GM23248 (cell line): ENCODE results near the gene SLC4A5. TPM values are rescaled to one million over a fixed set of nuclear protein-coding genes. Genes with fewer than 3 reads are reported as not detected.
"Not testable (repeated sequence)": the region's sequence is repeated elsewhere in the genome, so short reads cannot be mapped to it uniquely, and the experiment has no call there.

ENCODE experiments used
- DNase-seq: peaks from one replicate; pipeline ENCODE4 v3.0.0-alpha.2; 2015
- H2AFZ ChIP-seq: fragments of 200-600 bp; sonication (generic); 2 replicates; pipeline ENCODE4 v1.6.1; 2016; ENCODE audit warnings: antibody characterized with exemption
- H3F3A ChIP-seq: fragments of 200-600 bp; sonication (generic); 2 replicates; pipeline ENCODE4 v1.6.1; 2016; ENCODE audit warnings: mild to moderate bottlenecking, antibody characterized with exemption, mixed run types; ENCODE audit not compliant: insufficient read depth
- H3K27ac ChIP-seq: fragments of 200-600 bp; sonication (generic); 2 replicates; pipeline ENCODE4 v1.5.1; 2016; ENCODE audit warnings: mild to moderate bottlenecking
- H3K27me3 ChIP-seq: fragments of 200-600 bp; sonication (generic); replicated peaks from 2 replicates; pipeline ENCODE4 v1.6.1; 2016; ENCODE audit warnings: mild to moderate bottlenecking; ENCODE audit not compliant: insufficient read depth
- H3K36me3 ChIP-seq: fragments of 200-600 bp; sonication (generic); 2 replicates; pipeline ENCODE4 v1.6.1; 2016; ENCODE audit warnings: low read depth, mild to moderate bottlenecking
- H3K4me1 ChIP-seq: fragments of 200-600 bp; sonication (generic); 2 replicates; pipeline ENCODE4 v1.6.1; 2016; ENCODE audit warnings: mild to moderate bottlenecking; ENCODE audit not compliant: insufficient read depth
- H3K4me2 ChIP-seq: fragments of 200-600 bp; sonication (generic); one replicate; pipeline ENCODE4 v1.6.1; 2016; ENCODE audit warnings: mild to moderate bottlenecking; ENCODE audit not compliant: unreplicated experiment
- H3K4me3 ChIP-seq: fragments of 200-600 bp; sonication (generic); 2 replicates; pipeline ENCODE4 v1.5.1; 2016; ENCODE audit warnings: mild to moderate bottlenecking
- H3K79me2 ChIP-seq: fragments of 200-600 bp; sonication (generic); 2 replicates; pipeline ENCODE4 v1.6.1; 2016; ENCODE audit warnings: mild to moderate bottlenecking; ENCODE audit not compliant: insufficient read depth
- H3K9ac ChIP-seq: fragments of 200-600 bp; sonication (generic); 2 replicates; pipeline ENCODE4 v1.6.1; 2016; ENCODE audit warnings: mild to moderate bottlenecking
- H3K9me2 ChIP-seq: fragments of 200-600 bp; sonication (generic); 2 replicates; pipeline ENCODE4 v1.6.1; 2016; ENCODE audit warnings: mixed run types, mild to moderate bottlenecking, moderate library complexity; ENCODE audit not compliant: insufficient read depth
- H3K9me3 ChIP-seq: fragments of 200-600 bp; sonication (generic); one replicate; pipeline ENCODE4 v1.6.1; 2017; ENCODE audit warnings: low read depth
- H4K20me1 ChIP-seq: fragments of 200-600 bp; sonication (generic); 2 replicates; pipeline ENCODE4 v1.6.0; 2016; ENCODE audit not compliant: insufficient read depth
- EZH2 ChIP-seq: fragments of 200-600 bp; sonication (generic); IDR thresholded peaks from 2 replicates; pipeline ENCODE4 v1.6.1; 2018; ENCODE audit warnings: antibody characterized with exemption, mild to moderate bottlenecking; ENCODE audit not compliant: insufficient read depth, poor library complexity, severe bottlenecking
- EZH2phosphoT487 ChIP-seq: fragments of 200-600 bp; sonication (generic); IDR thresholded peaks from 2 replicates; pipeline ENCODE4 v1.6.1; 2018; ENCODE audit warnings: antibody characterized with exemption, moderate library complexity, mild to moderate bottlenecking, low read depth; ENCODE audit not compliant: insufficient read depth
- WGBS, 2 experiments: methylation state at CpG; one replicate each; pipeline ENCODE4 v1.1.6; 2015 to 2017; ENCODE audit warnings: low lambda C conversion rate in 2 of 2, low coverage in 1 of 2; ENCODE audit errors: missing lambda C conversion rate in 2 of 2; 5-methylcytosine and 5-hydroxymethylcytosine counted together
- in situ Hi-C: fragments of 300-500 bp; cut with MboI; formaldehyde crosslinking; loops from 2 replicates; pipeline ENCODE4 v1.15.0; 2020
- polyA plus RNA-seq: library from polyadenylated mRNA; unstranded; fragments of >200 nt; fragmentation: Nextera tagmentation; extraction: Ambion mirVana; gene quantifications from 2 replicates; pipeline ENCODE4 v1.2.1, GENCODE V29; 2016
- total RNA-seq: library from RNA; depleted of rRNA; stranded (reverse); fragments of >200 nt; shearing (Covaris generic); gene quantifications from 2 replicates; pipeline ENCODE4 v1.2.3, GENCODE V29; 2014

SLC4A5 gene
- total and polyA plus RNA-seq, 2 experiments from 2014 or later = 0.32 to 0.35 TPM

DNA sequence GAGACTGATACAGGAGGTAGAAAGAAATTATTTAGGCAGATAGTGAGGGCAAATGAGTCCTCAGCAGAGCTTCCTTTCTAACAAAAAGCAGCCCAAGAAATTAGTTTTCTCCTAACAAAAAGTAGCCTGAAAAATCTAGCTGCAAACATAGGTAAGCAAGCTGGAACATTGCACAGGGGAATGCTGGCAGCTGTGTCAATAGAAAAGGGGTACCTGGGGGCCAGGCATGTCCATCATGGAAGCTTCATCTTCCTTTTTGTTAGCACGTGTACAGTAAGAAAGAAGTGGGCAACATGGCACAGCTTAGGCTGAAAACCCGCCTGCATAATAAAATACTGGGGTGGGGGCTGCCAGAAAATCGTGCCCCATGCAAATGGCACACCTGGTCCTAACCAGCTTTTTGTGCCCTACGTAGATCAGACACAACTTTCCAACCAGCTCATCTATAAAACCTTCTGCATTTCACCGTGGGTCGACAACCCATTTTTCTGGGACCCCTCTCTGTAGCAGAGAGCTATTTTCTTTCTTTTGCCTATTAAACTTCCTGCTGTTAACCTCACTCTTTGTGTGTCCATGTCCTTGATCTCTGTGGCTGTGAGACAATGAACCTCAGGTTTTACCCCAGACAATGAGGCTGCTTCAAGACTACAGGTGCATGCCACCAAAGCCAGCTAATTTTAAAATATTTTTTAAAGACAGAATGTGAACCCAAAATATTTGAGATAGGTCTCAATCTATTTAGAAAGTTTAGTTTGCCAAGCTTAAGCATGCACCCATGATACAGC is 151.4 kb downstream of the SLC4A5 start:
- Histone ChIP-seq H3K27ac (no peak overlapping the region), H3K36me3 (no peaks in the 10 kb centered on the region), H3K4me1 (no peaks in the 10 kb centered on the region), H4K20me1 (no peaks in the 10 kb centered on the region), H3K9ac (no peak overlapping the region), H2AFZ (no peak overlapping the region), H3K79me2 (no peaks in the 10 kb centered on the region), H3K27me3 (no peaks in the 10 kb centered on the region; the same call in 1 of the 2 replicates), H3K9me3 (no peaks in the 10 kb centered on the region), H3K4me2 (no peak overlapping the region), H3K9me2 (no peaks in the 10 kb centered on the region), H3F3A (no peaks in the 10 kb centered on the region), H3K4me3 (no peak overlapping the region)
- in situ Hi-C loops = no loop called here
- no peak for DNase-seq
- WGBS, 2 experiments = 51 to 56% methylated on average over 6 of the region's 6 CpGs
- TF ChIP-seq EZH2 = no peak
- no peak for TF ChIP-seq EZH2phosphoT487

DNA sequence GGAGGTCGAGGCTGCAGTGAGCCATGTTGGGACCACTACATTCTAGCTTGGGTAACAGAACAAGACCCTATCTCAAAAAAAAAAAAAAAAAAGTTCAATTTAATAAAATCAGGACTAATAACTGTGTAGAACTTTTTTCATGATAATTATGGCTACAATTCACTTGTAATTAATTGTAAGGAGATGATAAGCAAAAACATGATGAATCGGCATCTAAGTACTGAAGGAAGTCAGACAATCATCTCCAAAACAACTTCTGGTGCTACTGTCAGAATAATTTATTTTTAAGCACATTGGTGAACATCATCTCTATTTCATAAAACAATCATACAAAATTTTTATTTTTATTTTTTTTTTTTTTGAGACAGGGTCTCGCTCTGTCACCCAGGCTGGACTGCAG is 154.5 kb downstream of the SLC4A5 start:
- Histone ChIP-seq H2AFZ (no peak overlapping the region), H3K4me2 (no peak overlapping the region), H3K36me3 (no peaks in the 10 kb centered on the region), H3K27me3 (no peaks in the 10 kb centered on the region; the same call in 1 of the 2 replicates), H3K79me2 (no peaks in the 10 kb centered on the region), H3K27ac (no peak overlapping the region), H3K4me1 (no peaks in the 10 kb centered on the region), H3K9me3 (no peaks in the 10 kb centered on the region), H3K9me2 (no peaks in the 10 kb centered on the region), H3F3A (no peaks in the 10 kb centered on the region), H4K20me1 (no peaks in the 10 kb centered on the region), H3K4me3 (no peak overlapping the region), H3K9ac (no peak overlapping the region)
- in situ Hi-C loops = no loop called here
- DNase-seq = no peak
- 47 to 50% methylated on average over 3 of the region's 3 CpGs for WGBS, 2 experiments
- TF ChIP-seq EZH2phosphoT487 = no peak
- no peak for TF ChIP-seq EZH2

DNA sequence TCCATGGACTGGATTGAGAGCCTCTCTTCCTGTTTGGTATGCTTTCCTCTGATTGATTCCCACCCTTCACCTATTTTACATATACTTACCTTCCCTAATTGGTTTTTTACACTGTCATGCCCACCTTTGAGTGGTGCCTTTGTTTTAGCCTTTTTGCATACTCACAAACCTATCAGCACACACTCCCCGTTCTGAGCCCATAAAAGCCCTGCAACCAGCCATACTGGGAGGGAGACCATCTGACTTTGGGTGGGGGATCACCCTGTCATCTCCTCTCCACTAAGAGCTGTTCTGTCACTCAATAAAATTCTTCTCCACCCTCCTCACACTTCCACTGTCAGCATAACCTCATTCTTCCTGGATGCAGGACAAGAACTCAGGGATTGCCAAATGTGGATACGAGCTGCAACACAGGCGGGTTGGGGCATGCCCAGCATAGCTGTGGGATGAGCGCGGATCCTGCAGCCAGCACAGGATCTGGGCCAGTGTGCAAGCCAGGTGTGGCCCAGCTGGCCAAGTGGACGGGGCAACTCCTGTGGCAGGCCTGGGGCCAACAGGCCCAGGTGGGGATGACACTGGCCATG is 155.1 kb downstream of the SLC4A5 start:
- no peak overlapping the region for H3K4me2 ChIP-seq
- H3K9ac ChIP-seq = no peak overlapping the region
- H3K4me1 ChIP-seq = no peaks in the 10 kb centered on the region
- no peak for TF ChIP-seq EZH2phosphoT487
- no peak for TF ChIP-seq EZH2
- no peaks in the 10 kb centered on the region for H3K36me3 ChIP-seq
- no peaks in the 10 kb centered on the region for H3K9me3 ChIP-seq
- H3K27me3 ChIP-seq = no peaks in the 10 kb centered on the region; the same call in 1 of the 2 replicates
- WGBS, 2 experiments = 16 to 24% methylated on average over 6 of the region's 6 CpGs
- H3K79me2 ChIP-seq = no peaks in the 10 kb centered on the region
- H3K4me3 ChIP-seq = no peak overlapping the region
- no peak overlapping the region for H2AFZ ChIP-seq
- no peaks in the 10 kb centered on the region for H3F3A ChIP-seq
- H3K9me2 ChIP-seq = no peaks in the 10 kb centered on the region
- H3K27ac ChIP-seq = no peak overlapping the region
- in situ Hi-C loops = no loop called here
- no peaks in the 10 kb centered on the region for H4K20me1 ChIP-seq
- DNase-seq = peak; percentile 83

DNA sequence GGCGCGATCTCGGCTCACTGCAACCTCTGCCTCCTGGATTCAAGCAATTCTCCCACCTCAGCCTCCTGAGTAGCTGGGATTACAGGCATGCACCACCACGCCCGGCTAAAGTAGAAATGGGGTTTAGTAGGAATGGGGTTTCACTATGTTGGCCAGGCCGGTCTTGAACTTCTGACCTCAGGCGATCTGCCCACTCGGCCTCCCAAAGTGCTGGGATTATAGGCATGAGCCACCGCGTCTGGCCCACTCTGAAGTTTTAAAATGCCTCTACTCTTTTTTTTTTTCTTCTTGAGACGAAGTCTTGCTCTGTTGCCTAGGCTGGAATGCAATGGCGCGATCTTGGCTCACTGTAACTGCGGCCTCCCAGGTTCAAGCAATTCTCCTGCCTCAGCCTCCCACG is 156.5 kb downstream of the SLC4A5 start:
- DNase-seq, in situ Hi-C loops, H3F3A ChIP-seq, H4K20me1 ChIP-seq, H3K27ac ChIP-seq, H3K27me3 ChIP-seq, H3K9ac ChIP-seq, H3K4me1 ChIP-seq, H3K9me2 ChIP-seq, H2AFZ ChIP-seq, H3K4me2 ChIP-seq, H3K79me2 ChIP-seq, H3K36me3 ChIP-seq, H3K9me3 ChIP-seq, H3K4me3 ChIP-seq: not testable (repeated sequence)
- WGBS, 2 experiments = 93 to 96% methylated on average over 15 of the region's 15 CpGs
